HEK293T (cell line): ENCODE measurements around the gene ARMC5.

ENCODE experiments used
- ARNT ChIP-seq: fragments of 450-650 bp; IDR thresholded peaks from 2 replicates; pipeline ENCODE4 v1.6.1; 2017; ENCODE audit warnings: mild to moderate bottlenecking
- BHLHE40 ChIP-seq: fragments of 450-650 bp; IDR thresholded peaks from 2 replicates; pipeline ENCODE4 v1.6.1; 2016; ENCODE audit warnings: mild to moderate bottlenecking, moderate library complexity, borderline replicate concordance
- ELF4 ChIP-seq: fragments of 450-650 bp; IDR thresholded peaks from 2 replicates; pipeline ENCODE4 v1.6.1; 2017; ENCODE audit warnings: antibody characterized with exemption
- FOXA1 ChIP-seq: fragments of 450-650 bp; IDR thresholded peaks from 2 replicates; pipeline ENCODE4 v1.6.1; 2016; ENCODE audit warnings: mild to moderate bottlenecking
- FOXK2 ChIP-seq: fragments of 450-650 bp; IDR thresholded peaks from 2 replicates; pipeline ENCODE4 v1.6.1; 2016; ENCODE audit warnings: mild to moderate bottlenecking
- FOXM1 ChIP-seq: fragments of 450-650 bp; IDR thresholded peaks from 2 replicates; pipeline ENCODE4 v1.6.1; 2017; ENCODE audit warnings: mild to moderate bottlenecking, borderline replicate concordance
- L3MBTL2 ChIP-seq: fragments of 450-650 bp; conservative IDR thresholded peaks from 2 replicates; pipeline ENCODE4 v1.6.1; 2016; ENCODE audit warnings: mild to moderate bottlenecking
- LEF1 ChIP-seq: fragments of 450-650 bp; IDR thresholded peaks from 2 replicates; pipeline ENCODE4 v1.6.1; 2017; ENCODE audit warnings: mild to moderate bottlenecking, borderline replicate concordance
- NFRKB ChIP-seq: fragments of 450-650 bp; IDR thresholded peaks from 2 replicates; pipeline ENCODE4 v1.6.1; 2016; ENCODE audit warnings: mild to moderate bottlenecking, moderate library complexity
- SP1 ChIP-seq: fragments of 450-650 bp; IDR thresholded peaks from 2 replicates; pipeline ENCODE4 v1.6.1; 2017
- SUZ12 ChIP-seq: fragments of 450-650 bp; IDR thresholded peaks from 2 replicates; pipeline ENCODE4 v1.6.1; 2016; ENCODE audit warnings: mild to moderate bottlenecking
- TARDBP ChIP-seq: fragments of 450-650 bp; IDR thresholded peaks from 2 replicates; pipeline ENCODE4 v1.6.1; 2016
- ZNF384 ChIP-seq: fragments of 450-650 bp; IDR thresholded peaks from 2 replicates; pipeline ENCODE4 v1.6.1; 2016

DNA sequence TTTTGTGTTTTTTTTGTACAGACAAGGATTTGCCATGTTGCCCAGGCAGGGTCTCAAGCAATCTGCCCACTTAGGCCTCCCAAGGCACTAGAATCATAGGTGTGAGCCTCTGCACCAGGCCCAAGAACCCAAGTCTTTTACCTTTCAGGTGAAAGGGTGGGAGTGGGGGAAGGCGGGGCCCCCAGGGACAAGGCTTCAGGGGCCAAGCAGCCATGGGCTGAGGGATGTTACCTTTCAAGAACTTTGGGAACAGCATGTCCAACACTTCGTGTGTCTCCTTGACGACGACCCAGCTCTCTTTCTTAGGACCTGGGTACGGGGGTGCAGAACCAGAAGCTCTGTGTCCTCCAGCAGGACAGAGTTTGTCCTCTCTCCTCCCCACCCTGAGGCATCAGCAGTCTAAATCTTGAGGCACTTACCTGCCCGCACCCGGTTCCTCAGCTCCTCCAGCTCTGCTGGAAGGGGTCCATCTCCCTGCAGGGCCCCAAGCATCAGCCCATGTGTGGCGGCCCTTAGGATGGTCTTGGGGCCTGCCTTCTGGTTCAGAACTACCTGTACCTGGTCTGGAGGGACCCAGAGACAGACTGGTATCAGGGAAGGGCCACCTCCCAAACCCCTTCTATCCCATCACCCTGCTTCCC is 32.6 kb downstream of the ARMC5 start:
- TF ChIP-seq BHLHE40: no peak
- TF ChIP-seq FOXA1: no peak
- TF ChIP-seq ZNF384: no peak
- TF ChIP-seq ARNT: no peak
- no peak for TF ChIP-seq FOXK2
- TF ChIP-seq NFRKB: no peak
- TF ChIP-seq L3MBTL2: no peak
- no peak for TF ChIP-seq SUZ12
- TF ChIP-seq SP1: no peak
- TF ChIP-seq LEF1: no peak
- TF ChIP-seq FOXM1: no peak
- TF ChIP-seq ELF4: no peak
- no peak for TF ChIP-seq TARDBP
